HUES48 (cell line): ENCODE results near the gene UBE2C.
"Not testable (repeated sequence)": the region's sequence is repeated elsewhere in the genome, so short reads cannot be mapped to it uniquely, and the experiment has no call there.

Experiments
- H3K27ac ChIP-seq: one replicate; pipeline ENCODE4 v1.7.0; 2013; ENCODE audit warnings: low read depth, low read length, inconsistent platforms
- H3K27me3 ChIP-seq: 2 replicates; pipeline ENCODE4 v1.6.1; 2013; ENCODE audit warnings: mild to moderate bottlenecking, low read length; ENCODE audit not compliant: control insufficient read depth, insufficient read depth
- H3K36me3 ChIP-seq: 2 replicates; pipeline ENCODE4 v1.6.1; 2013; ENCODE audit warnings: low read length; ENCODE audit not compliant: control insufficient read depth, insufficient read depth
- H3K4me1 ChIP-seq: 2 replicates; pipeline ENCODE4 v1.6.1; 2013; ENCODE audit warnings: mild to moderate bottlenecking, low read length; ENCODE audit not compliant: control insufficient read depth, insufficient read depth
- H3K4me3 ChIP-seq: 2 replicates; pipeline ENCODE4 v1.5.1; 2013; ENCODE audit warnings: mild to moderate bottlenecking, low read depth, low read length
- H3K9ac ChIP-seq: 2 replicates; pipeline ENCODE4 v1.6.1; 2013; ENCODE audit warnings: mild to moderate bottlenecking, low read depth, low read length, moderate library complexity
- H3K9me3 ChIP-seq: 2 replicates; pipeline ENCODE4 v1.6.1; 2013; ENCODE audit warnings: low read length; ENCODE audit not compliant: control insufficient read depth, insufficient read depth

UBE2C gene

DNA sequence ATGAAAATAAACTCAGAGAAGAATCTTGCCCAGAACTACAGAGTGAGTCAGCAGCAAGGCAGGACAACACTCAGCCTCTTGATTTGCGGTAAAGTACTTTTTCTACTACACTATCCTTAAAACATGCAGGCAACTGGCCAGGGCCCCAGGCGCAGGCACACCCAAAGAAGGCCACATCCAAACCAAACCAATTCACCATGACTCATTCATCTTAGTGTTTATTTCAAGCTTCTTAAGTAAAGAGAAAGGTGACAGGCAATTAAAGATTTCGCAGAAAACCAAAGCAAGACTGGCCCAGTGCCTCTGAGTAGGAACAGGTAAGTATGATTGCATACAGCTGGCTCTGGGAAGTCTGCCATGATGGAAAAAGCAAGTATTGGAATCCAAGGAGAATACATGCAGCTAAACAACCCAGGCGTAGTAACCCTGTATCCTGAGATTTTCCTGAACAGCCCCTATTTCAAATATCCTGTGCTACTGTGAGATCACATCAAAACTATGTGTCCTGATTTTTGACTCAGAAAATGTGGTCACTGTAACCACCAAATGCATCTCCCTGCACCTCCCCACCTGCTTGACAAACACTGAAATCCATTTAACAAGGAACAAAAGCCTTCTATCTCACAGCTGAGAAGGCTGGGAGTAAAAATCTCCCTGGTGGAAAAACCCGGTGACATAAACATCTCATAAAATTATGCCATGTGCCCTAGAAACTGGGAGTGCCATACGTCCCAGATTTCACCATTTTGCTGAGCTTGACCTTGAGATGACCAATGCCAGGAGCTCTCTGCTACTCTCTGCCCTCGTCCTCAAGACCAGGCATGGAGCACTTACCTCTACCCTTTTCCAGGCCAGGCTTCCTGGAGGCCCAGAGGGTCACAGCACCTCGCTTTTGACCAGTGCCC, 33.2 kb upstream of the UBE2C start:
- no peaks in the 10 kb centered on the region for H3K36me3 ChIP-seq
- H3K4me1 ChIP-seq: no peaks in the 10 kb centered on the region
- H3K9ac ChIP-seq: no peak overlapping the region
- no peaks in the 10 kb centered on the region for H3K9me3 ChIP-seq
- H3K27ac ChIP-seq: no peak overlapping the region
- no peak overlapping the region for H3K4me3 ChIP-seq
- H3K27me3 ChIP-seq: no peaks in the 10 kb centered on the region

DNA sequence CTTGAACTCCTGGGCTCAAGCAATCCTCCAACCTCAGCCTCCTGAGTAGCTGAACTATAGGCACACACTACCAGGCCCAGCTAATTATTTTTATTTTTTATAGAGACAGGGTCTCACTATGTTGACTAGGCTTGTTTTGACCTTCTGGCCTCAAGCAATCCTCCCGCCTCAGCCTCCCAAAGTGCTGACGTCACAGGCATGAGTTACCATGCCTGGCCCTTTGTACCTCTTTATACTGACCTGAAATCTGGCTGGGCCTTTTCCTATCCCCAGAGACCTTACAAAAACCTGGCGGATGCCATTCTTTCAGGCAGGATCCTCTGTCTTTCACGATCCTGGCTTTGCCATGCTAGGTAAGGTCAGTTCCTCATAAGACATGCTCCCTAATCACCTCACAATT, 32.3 kb upstream of the UBE2C start:
- Histone ChIP-seq H3K4me3 (no peak overlapping the region), H3K4me1 (no peaks in the 10 kb centered on the region), H3K9ac (no peak overlapping the region), H3K9me3 (no peaks in the 10 kb centered on the region), H3K27ac (no peak overlapping the region), H3K27me3 (no peaks in the 10 kb centered on the region), H3K36me3 (no peaks in the 10 kb centered on the region)

- no peaks in the 10 kb centered on the region for H3K4me1 ChIP-seq
- H3K9me3 ChIP-seq: no peaks in the 10 kb centered on the region
- H3K4me3 ChIP-seq: no peak overlapping the region
- H3K27me3 ChIP-seq: no peaks in the 10 kb centered on the region
- no peak overlapping the region for H3K27ac ChIP-seq
- no peak overlapping the region for H3K9ac ChIP-seq
- H3K36me3 ChIP-seq: no peaks in the 10 kb centered on the region
These were observed 31.0 kb upstream of the UBE2C start for GRCh38 chr20:45781391-45781931.

DNA sequence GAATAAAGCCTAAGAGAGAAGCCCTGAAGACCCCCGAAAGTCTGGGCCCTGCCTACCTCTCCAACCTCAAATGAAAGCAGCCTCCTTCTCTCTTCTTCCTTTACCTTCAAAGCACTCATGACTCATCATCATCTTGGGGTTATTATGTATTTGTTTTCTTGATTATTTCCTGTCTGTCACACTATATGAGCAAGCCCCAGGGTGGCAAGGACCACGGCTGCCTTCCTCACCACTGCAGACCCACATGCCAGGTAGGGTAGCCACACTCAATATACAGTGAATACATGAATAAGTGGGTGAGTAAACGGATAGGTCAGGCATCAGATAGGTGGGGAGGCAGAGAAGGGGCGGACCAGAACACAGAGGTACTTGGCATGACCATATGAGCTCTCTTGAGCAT, 29.6 kb upstream of the UBE2C start:
- Histone ChIP-seq H3K4me3 (no peak overlapping the region), H3K9ac (no peak overlapping the region), H3K27ac (no peak overlapping the region), H3K27me3 (no peaks in the 10 kb centered on the region), H3K9me3 (no peaks in the 10 kb centered on the region), H3K36me3 (no peaks in the 10 kb centered on the region), H3K4me1 (no peaks in the 10 kb centered on the region)

DNA sequence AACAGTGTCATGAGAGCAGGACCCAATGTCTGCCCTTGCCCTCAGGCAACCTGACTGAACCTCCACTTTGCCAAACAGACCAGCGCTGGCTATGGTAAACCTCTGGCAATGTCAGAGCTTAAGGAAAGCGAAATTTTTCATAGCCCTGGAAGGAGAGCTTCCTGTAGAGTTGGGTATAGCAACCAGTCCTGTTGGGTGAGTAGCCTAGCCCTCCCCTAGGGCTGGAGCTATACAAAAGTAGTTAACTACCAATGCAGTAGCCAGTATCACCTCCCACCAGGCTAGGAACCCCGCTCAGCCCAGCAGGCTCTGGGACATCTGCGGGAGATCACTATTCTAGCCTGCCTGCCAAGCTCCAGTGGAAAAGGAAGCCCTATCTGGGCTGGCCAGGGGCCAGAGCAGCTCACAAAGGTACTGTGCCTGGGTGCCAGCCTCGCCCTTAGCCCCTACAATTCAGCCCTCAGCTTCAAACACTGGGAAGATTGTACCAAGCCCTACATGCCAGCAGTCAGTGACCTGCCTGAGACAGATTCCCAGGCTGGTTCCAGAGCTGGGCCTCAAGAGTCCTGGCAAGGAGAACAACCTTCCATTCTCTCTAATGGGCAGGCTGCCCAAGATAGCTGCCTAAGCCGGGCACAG, 28.7 kb upstream of the UBE2C start:
- H3K4me1 ChIP-seq: no peaks in the 10 kb centered on the region
- H3K36me3 ChIP-seq: no peaks in the 10 kb centered on the region
- H3K9me3 ChIP-seq: no peaks in the 10 kb centered on the region
- no peaks in the 10 kb centered on the region for H3K27me3 ChIP-seq
- no peak overlapping the region for H3K27ac ChIP-seq
- no peak overlapping the region for H3K9ac ChIP-seq
- H3K4me3 ChIP-seq: no peak overlapping the region

- Histone ChIP-seq H3K27ac (no peak overlapping the region), H3K4me1 (no peaks in the 10 kb centered on the region), H3K27me3 (no peaks in the 10 kb centered on the region), H3K4me3 (no peak overlapping the region), H3K9ac (no peak overlapping the region), H3K36me3 (no peaks in the 10 kb centered on the region; the same call in 1 of the 2 replicates), H3K9me3 (no peaks in the 10 kb centered on the region)
These were observed 24.1 kb upstream of the UBE2C start for GRCh38 chr20:45788351-45788750.

DNA sequence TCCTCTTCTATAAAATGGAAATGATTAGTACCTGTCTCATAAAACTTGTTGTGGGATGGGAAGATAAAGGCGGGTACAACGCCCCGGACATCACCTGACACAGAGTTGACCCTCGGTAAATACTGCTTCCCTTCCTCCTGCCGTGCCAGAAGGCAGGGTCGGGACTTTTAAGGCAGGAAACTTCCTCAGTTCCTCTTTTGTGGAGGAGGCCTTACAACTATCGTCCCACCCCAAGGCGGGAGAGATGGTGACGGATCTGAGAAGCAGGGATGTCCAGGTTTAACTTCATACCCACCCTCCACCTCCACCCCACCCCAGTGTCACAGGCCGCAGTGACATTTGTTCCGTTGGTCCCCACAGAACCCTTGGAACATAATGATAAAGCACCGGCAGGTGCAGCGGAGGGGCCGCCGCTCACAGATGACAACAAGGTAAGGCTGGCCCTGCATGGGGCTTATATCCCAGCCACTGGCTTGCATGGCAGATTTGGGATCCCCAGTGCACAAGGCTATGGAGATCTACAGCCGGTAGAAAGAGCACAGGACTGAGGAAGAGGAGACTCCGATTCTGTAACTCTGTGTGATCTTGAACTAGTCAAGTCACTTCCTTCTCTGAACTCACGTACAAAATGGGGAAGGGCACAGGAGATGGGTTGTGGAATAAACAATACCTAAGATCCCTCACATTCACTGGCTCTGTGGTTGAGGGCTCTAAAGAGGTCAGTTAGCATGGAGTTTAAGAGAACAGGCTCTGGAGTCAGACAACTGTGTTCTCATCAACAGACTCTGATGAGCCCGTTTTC, 19.9 kb upstream of the UBE2C start:
- H3K27me3 ChIP-seq: no peaks in the 10 kb centered on the region
- peak overlapping the region; percentile 74 for H3K9ac ChIP-seq
- peak overlapping the region; percentile 95 for H3K4me3 ChIP-seq
- H3K27ac ChIP-seq: peak overlapping the region; percentile 71
- H3K4me1 ChIP-seq: no peaks in the 10 kb centered on the region
- no peaks in the 10 kb centered on the region for H3K9me3 ChIP-seq
- H3K36me3 ChIP-seq: peaks cover 33% of the 10 kb centered on the region

- H3K9me3 ChIP-seq: no peaks in the 10 kb centered on the region
- no peak overlapping the region for H3K4me3 ChIP-seq
- no peaks in the 10 kb centered on the region for H3K4me1 ChIP-seq
- H3K9ac ChIP-seq: no peak overlapping the region
- H3K27ac ChIP-seq: no peak overlapping the region
- no peaks in the 10 kb centered on the region for H3K27me3 ChIP-seq
- peaks cover 40% of the 10 kb centered on the region for H3K36me3 ChIP-seq
These were observed 15.9 kb upstream of the UBE2C start for GRCh38 chr20:45796337-45797065.

DNA sequence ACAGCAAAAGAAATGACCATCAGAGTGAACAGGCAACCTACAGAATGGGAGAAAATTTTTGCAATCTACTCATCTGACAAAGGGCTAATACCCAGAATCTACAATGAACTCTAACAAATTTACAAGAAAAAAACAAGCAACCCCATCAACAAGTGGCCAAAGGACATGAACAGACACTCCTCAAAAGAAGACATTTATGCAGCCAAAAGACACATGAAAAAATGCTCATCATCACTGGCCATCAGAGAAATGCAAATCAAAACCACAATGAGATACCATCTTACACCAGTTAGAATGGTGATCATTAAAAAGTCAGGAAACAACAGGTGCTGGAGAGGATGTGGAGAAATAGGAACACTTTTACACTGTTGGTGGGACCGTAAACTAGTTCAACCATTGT, 14.9 kb upstream of the UBE2C start:
- not testable (repeated sequence) for H3K4me3 ChIP-seq, H3K9me3 ChIP-seq, H3K4me1 ChIP-seq, H3K27ac ChIP-seq, H3K9ac ChIP-seq, H3K27me3 ChIP-seq
- H3K36me3 ChIP-seq: peaks cover 51% of the 10 kb centered on the region

DNA sequence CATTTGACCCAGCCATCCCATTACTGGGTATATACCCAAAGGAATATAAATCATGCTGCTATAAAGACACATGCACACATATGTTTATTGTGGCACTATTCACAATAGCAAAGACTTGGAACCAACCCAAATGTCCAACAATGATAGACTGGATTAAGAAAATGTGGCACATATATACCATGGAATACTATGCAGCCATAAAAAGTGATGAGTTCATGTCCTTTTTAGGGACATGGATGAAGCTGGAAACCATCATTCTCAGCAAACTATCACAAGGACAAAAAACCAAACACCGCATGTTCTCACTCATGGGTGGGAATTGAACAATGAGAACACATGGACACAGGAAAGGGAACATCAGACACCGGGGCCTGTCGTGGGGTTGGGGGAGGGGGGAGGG, 14.5 kb upstream of the UBE2C start:
- not testable (repeated sequence) for H3K4me1 ChIP-seq, H3K27me3 ChIP-seq, H3K27ac ChIP-seq, H3K9me3 ChIP-seq, H3K4me3 ChIP-seq, H3K9ac ChIP-seq
- peaks cover 55% of the 10 kb centered on the region for H3K36me3 ChIP-seq
